Ovary (tissue), 3 donors: ENCODE measurements around the gene KCTD5.
"Not testable (repeated sequence)": the region's sequence is repeated elsewhere in the genome, so short reads cannot be mapped to it uniquely, and the experiment has no call there.

Experiments
- EP300 ChIP-seq: sonication (generic); formaldehyde crosslinking; IDR thresholded peaks from one replicate; pipeline ENCODE4 v1.6.1; 2017; ENCODE audit warnings: antibody characterized with exemption
- POLR2A ChIP-seq: fragments of 450-650 bp; IDR thresholded peaks from one replicate; pipeline ENCODE4 v1.6.1; 2017; ENCODE audit warnings: antibody characterized with exemption, mild to moderate bottlenecking, moderate library complexity
- TF ChIP-seq, protein P1 (sequence below), 3 donors: fragments of 450-650 bp in 2 of 3; fragments of 200-600 bp in 1 of 3; IDR thresholded peaks; one replicate each; pipeline versions ENCODE4 v1.5.1 to v1.8.0; 2016 to 2022; ENCODE audit warnings: antibody characterized with exemption in 3 of 3, mild to moderate bottlenecking in 1 of 3
- donor health status: DM: no; HTN: no; CAD: no.

DNA sequence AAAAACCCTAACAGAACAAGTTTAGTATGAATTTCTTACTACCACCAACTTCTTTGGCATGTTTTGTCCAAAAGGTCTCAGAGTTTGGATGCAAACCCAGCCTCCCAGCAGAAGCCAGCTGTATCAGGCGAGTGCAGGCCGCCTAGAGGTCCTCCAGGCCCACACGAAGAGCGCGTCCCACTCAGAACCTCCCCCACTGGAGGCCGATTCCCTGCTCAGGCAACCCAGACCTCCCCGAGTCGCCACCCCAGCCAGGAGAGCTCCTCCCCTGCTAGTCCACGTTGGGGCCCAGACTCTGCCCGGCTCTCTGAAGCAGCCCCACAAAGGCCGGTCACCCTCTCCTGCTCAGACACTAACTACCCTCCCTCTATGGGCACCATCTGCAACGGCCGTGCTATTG is 28.4 kb upstream of the KCTD5 start:
- TF ChIP-seq, protein P1, sequence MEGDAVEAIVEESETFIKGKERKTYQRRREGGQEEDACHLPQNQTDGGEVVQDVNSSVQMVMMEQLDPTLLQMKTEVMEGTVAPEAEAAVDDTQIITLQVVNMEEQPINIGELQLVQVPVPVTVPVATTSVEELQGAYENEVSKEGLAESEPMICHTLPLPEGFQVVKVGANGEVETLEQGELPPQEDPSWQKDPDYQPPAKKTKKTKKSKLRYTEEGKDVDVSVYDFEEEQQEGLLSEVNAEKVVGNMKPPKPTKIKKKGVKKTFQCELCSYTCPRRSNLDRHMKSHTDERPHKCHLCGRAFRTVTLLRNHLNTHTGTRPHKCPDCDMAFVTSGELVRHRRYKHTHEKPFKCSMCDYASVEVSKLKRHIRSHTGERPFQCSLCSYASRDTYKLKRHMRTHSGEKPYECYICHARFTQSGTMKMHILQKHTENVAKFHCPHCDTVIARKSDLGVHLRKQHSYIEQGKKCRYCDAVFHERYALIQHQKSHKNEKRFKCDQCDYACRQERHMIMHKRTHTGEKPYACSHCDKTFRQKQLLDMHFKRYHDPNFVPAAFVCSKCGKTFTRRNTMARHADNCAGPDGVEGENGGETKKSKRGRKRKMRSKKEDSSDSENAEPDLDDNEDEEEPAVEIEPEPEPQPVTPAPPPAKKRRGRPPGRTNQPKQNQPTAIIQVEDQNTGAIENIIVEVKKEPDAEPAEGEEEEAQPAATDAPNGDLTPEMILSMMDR (IDR thresholded peaks at IDR 0.05) = not testable (repeated sequence)
- TF ChIP-seq EP300, POLR2A: not testable (repeated sequence)
